Panc1 (cell line): Measurements from ENCODE around the gene FANCD2.
"Not testable (repeated sequence)": the region's sequence is repeated elsewhere in the genome, so short reads cannot be mapped to it uniquely, and the experiment has no call there.

Experiments
- CTCF ChIP-seq: fragments of 450-650 bp; IDR thresholded peaks from 2 replicates; pipeline ENCODE4 v1.5.1; 2017; ENCODE audit warnings: mild to moderate bottlenecking
- POLR2AphosphoS5 ChIP-seq: IDR thresholded peaks from 2 replicates; pipeline ENCODE4 v1.6.1; 2012; ENCODE audit warnings: mild to moderate bottlenecking, low read depth, low read length, moderate library complexity
- REST ChIP-seq, 2 experiments: IDR thresholded peaks; 2 replicates each; pipeline ENCODE4 v1.6.1; 2011 to 2012; ENCODE audit warnings: low read depth in 2 of 2, control low read depth in 1 of 2, low read length in 1 of 2, mild to moderate bottlenecking in 1 of 2, moderate library complexity in 1 of 2; ENCODE audit not compliant: insufficient read depth in 1 of 2
- TCF7L2 ChIP-seq: IDR thresholded peaks from 2 replicates; pipeline ENCODE4 v1.6.1; 2011; ENCODE audit warnings: mild to moderate bottlenecking, low read depth, low read length, inconsistent platforms

DNA sequence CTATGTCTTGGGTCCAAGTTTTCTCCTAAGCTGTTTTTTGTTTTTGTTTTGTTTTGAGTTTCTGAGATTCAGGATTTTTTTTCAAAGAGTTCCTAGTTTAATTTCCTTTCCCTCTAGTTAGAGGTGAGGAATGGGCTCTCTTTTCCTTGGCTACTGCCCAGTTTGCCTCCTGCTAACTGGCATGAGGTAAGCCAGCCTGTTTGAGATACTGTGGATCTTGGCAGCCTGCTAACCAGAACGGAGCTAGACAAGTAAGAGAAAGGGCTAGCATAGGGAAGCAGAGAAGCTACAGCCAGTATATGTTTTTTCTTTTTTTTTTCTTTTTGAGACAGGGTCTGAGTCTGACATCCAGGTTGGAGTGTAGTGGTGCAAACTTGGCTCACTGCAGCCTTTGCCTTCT, 64.5 kb downstream of the FANCD2 start:
- TF ChIP-seq CTCF; REST (IDR thresholded peaks at IDR 0.05; ENCODE audit: insufficient read depth in 1 of 2, low read depth in 2 of 2, low read length in 1 of 2); TCF7L2; POLR2AphosphoS5: not testable (repeated sequence)
